ENCODE data around the gene RARRES1.

GRCh38 chr3:158773845-158774830 is 41.9 kb upstream of the RARRES1 start:
- TF ChIP-seq POLR2AphosphoS5 (IDR thresholded peaks at IDR 0.05; ENCODE audit: low read depth, low read length): no peak
- TF ChIP-seq, protein P1, sequence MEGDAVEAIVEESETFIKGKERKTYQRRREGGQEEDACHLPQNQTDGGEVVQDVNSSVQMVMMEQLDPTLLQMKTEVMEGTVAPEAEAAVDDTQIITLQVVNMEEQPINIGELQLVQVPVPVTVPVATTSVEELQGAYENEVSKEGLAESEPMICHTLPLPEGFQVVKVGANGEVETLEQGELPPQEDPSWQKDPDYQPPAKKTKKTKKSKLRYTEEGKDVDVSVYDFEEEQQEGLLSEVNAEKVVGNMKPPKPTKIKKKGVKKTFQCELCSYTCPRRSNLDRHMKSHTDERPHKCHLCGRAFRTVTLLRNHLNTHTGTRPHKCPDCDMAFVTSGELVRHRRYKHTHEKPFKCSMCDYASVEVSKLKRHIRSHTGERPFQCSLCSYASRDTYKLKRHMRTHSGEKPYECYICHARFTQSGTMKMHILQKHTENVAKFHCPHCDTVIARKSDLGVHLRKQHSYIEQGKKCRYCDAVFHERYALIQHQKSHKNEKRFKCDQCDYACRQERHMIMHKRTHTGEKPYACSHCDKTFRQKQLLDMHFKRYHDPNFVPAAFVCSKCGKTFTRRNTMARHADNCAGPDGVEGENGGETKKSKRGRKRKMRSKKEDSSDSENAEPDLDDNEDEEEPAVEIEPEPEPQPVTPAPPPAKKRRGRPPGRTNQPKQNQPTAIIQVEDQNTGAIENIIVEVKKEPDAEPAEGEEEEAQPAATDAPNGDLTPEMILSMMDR (IDR thresholded peaks at IDR 0.05): peak; percentile 35
- TF ChIP-seq REST (IDR thresholded peaks at IDR 0.05; ENCODE audit: insufficient read depth in 1 of 2, low read depth in 2 of 2, low read length in 1 of 2): no peak
- TF ChIP-seq SIN3A (IDR thresholded peaks at IDR 0.05; ENCODE audit: borderline replicate concordance, insufficient read depth, low read depth, low read length): no peak
